K562 (cell line): ENCODE data around the gene COL4A4. TPM values are rescaled to one million over a fixed set of nuclear protein-coding genes. Genes with fewer than 3 reads are reported as not detected.

Experiments
- ATAC-seq: fragments of 200-7000 bp; cut with Tn5 transposase; 3 replicates; pipeline ENCODE4 v1.9.1; 2020; ENCODE audit warnings: moderate library complexity
- BruUV-seq: library from RNA; stranded (reverse); fragments of 400-500 nt; replicated peaks from 2 replicates; lab custom pipeline; 2021; lab: Mats Ljungman, UMichigan
- CTCF ChIA-PET: fragments of 300-600 bp; formaldehyde crosslinking; extraction: SDS; loops from one replicate; lab custom pipeline; 2021; ENCODE audit warnings: low intra/inter-chr PET ratio; lab: Yijun Ruan, JAX
- POLR2A ChIA-PET: fragments of 300-600, 350-650 bp; sonication (Branson Sonifier 250); formaldehyde crosslinking; extraction: SDS; loops from one replicate; lab custom pipeline; 2021; ENCODE audit warnings: antibody characterized with exemption, inconsistent platforms; lab: Yijun Ruan, JAX
- DNase-seq, 4 experiments: peaks; one replicate each; pipeline versions ENCODE4 v3.0.0 to v3.0.0-alpha.2; 2011 to 2018; ENCODE audit warnings: low spot score in 3 of 4, mixed read lengths in 3 of 4; ENCODE audit errors: extremely low read depth in 1 of 4
- FAIRE-seq: peaks from 2 replicates; lab custom pipeline; 2011; peaks lifted over from hg19 to GRCh38; lab: Jason Lieb, UNC
- H2AFZ ChIP-seq: 2 replicates; pipeline ENCODE4 v1.6.0; 2011; ENCODE audit warnings: low read depth, low read length, control low read depth, inconsistent platforms
- H3K27ac ChIP-seq: fragments of 200-600 bp; 3 replicates; pipeline ENCODE4 v1.8.0; 2011; ENCODE audit warnings: low read depth, mild to moderate bottlenecking, control low read depth, inconsistent platforms, low read length, moderate library complexity, mixed read lengths; ENCODE audit errors: extremely low read depth
- H3K27me3 ChIP-seq, 2 experiments: fragments of 300-600 bp in 1 of 2; 2 replicates in 1 of 2; 3 replicates in 1 of 2; pipeline versions ENCODE4 v1.6.0 to v1.8.0; 2011; ENCODE audit warnings: inconsistent platforms in 2 of 2, low read length in 2 of 2, mild to moderate bottlenecking in 1 of 2, mixed read lengths in 1 of 2, moderate library complexity in 1 of 2; ENCODE audit not compliant: control insufficient read depth in 2 of 2, insufficient read depth in 2 of 2
- H3K36me3 ChIP-seq: fragments of 300-600 bp; 3 replicates; pipeline ENCODE4 v1.8.0; 2011; ENCODE audit warnings: mild to moderate bottlenecking, low read length, inconsistent platforms; ENCODE audit not compliant: control insufficient read depth, insufficient read depth
- H3K4me1 ChIP-seq, 2 experiments: fragments of 200-600 bp in 1 of 2; replicated peaks in 1 of 2; 2 replicates in 1 of 2; 3 replicates in 1 of 2; pipeline versions ENCODE4 v1.5.1 to v1.8.0; 2011; ENCODE audit warnings: inconsistent platforms in 2 of 2, low read length in 2 of 2, mild to moderate bottlenecking in 1 of 2, mixed read lengths in 1 of 2, moderate library complexity in 1 of 2; ENCODE audit not compliant: control insufficient read depth in 2 of 2, insufficient read depth in 2 of 2
- H3K4me2 ChIP-seq: 2 replicates; pipeline ENCODE4 v1.6.1; 2011; ENCODE audit warnings: low read length, control low read depth, inconsistent platforms, mixed read lengths; ENCODE audit not compliant: insufficient read depth
- H3K4me3 ChIP-seq: fragments of 200-600 bp; sonication (generic), shearing (Covaris generic); 2 replicates; pipeline ENCODE4 v1.5.1; 2016; ENCODE audit warnings: control low read depth, inconsistent platforms
- H3K79me2 ChIP-seq: fragments of 200-600 bp; 3 replicates; pipeline ENCODE4 v1.8.0; 2011; ENCODE audit warnings: low read length, inconsistent platforms; ENCODE audit not compliant: control insufficient read depth, insufficient read depth
- H3K9ac ChIP-seq, 2 experiments: 2 replicates each; pipeline versions ENCODE4 v1.6.0 to v1.6.1; 2011; ENCODE audit warnings: low read depth in 2 of 2, low read length in 2 of 2, control low read depth in 1 of 2, inconsistent platforms in 1 of 2, mild to moderate bottlenecking in 1 of 2, mixed read lengths in 1 of 2; ENCODE audit not compliant: insufficient read depth in 1 of 2
- H3K9me1 ChIP-seq: one replicate; pipeline ENCODE4 v1.6.0; 2011; ENCODE audit warnings: inconsistent platforms, mild to moderate bottlenecking, low read length, moderate library complexity; ENCODE audit not compliant: control insufficient read depth, insufficient read depth
- H3K9me3 ChIP-seq: replicated peaks from 2 replicates; pipeline ENCODE4 v1.5.1; 2011; ENCODE audit warnings: low read depth, low read length, inconsistent platforms; ENCODE audit not compliant: control insufficient read depth, insufficient read depth
- H4K20me1 ChIP-seq: replicated peaks from 2 replicates; pipeline ENCODE4 v1.6.1; 2011; ENCODE audit warnings: low read length, inconsistent platforms, mixed read lengths; ENCODE audit not compliant: control insufficient read depth, insufficient read depth
- CREB3 ChIP-seq: fragments of 450-650 bp; conservative IDR thresholded peaks from 2 replicates; pipeline ENCODE4 v1.6.1; 2016; ENCODE audit warnings: missing genetic modification characterization, low read depth, mild to moderate bottlenecking, missing compliant biosample characterization, moderate library complexity
- DDX20 ChIP-seq: fragments of 450-650 bp; IDR thresholded peaks from 2 replicates; pipeline ENCODE4 v1.6.1; 2016; ENCODE audit warnings: missing genetic modification characterization, low read depth, mild to moderate bottlenecking, missing compliant biosample characterization, moderate library complexity
- HMGN3 ChIP-seq: IDR thresholded peaks from 2 replicates; pipeline ENCODE4 v1.6.1; 2011; ENCODE audit warnings: borderline replicate concordance, low read depth, mild to moderate bottlenecking, mixed read lengths, low read length; ENCODE audit not compliant: insufficient read length; ENCODE audit errors: extremely low read depth
- MCM5 ChIP-seq: fragments of 450-650 bp; IDR thresholded peaks from 2 replicates; pipeline ENCODE4 v1.6.1; 2016; ENCODE audit warnings: low read depth
- MYNN ChIP-seq, 2 experiments: sonication (generic); formaldehyde crosslinking in 1 of 2; IDR thresholded peaks; 2 replicates each; pipeline versions ENCODE4 v1.5.0 to v1.6.1; 2016 to 2020; ENCODE audit warnings: antibody characterized with exemption in 1 of 2, missing genetic modification reagents in 1 of 2
- NBN ChIP-seq: fragments of 450-650 bp; IDR thresholded peaks from 2 replicates; pipeline ENCODE4 v1.6.1; 2016; ENCODE audit warnings: low read depth, mild to moderate bottlenecking
- NONO ChIP-seq, 2 experiments: fragments of 200-400 bp in 1 of 2; fragments of 450-650 bp in 1 of 2; formaldehyde crosslinking in 1 of 2; IDR thresholded peaks; 2 replicates each; pipeline ENCODE4 v1.6.1; 2017; ENCODE audit warnings: low read depth in 2 of 2, mild to moderate bottlenecking in 2 of 2, moderate library complexity in 2 of 2, low read length in 1 of 2
- RBM25 ChIP-seq: fragments of 200-400 bp; formaldehyde crosslinking; IDR thresholded peaks from 2 replicates; pipeline ENCODE4 v1.6.1; 2018; ENCODE audit warnings: low read length, low read depth, moderate library complexity; ENCODE audit not compliant: severe bottlenecking
- SMARCB1 ChIP-seq: IDR thresholded peaks from 2 replicates; pipeline ENCODE4 v1.6.1; 2011; ENCODE audit warnings: improper control_type of control experiment, low read depth; ENCODE audit not compliant: insufficient read length
- SP1 ChIP-seq: sonication (generic); formaldehyde crosslinking; IDR thresholded peaks from 2 replicates; pipeline ENCODE4 v1.8.1; 2022; ENCODE audit warnings: mild to moderate bottlenecking, missing genetic modification reagents
- TEAD1 ChIP-seq, 2 experiments: fragments of 450-650 bp in 1 of 2; sonication (generic) in 1 of 2; formaldehyde crosslinking; IDR thresholded peaks; 2 replicates each; pipeline versions ENCODE4 v1.4.0 to v1.8.0; 2020 to 2022; ENCODE audit warnings: mild to moderate bottlenecking in 2 of 2, missing genetic modification reagents in 1 of 2
- ZNF146 ChIP-seq: IDR thresholded peaks from one replicate; pipeline ENCODE4 v1.6.1; 2018; ENCODE audit warnings: missing compliant biosample characterization; ENCODE audit not compliant: unreplicated experiment
- ZNF184 ChIP-seq: sonication (generic); formaldehyde crosslinking; IDR thresholded peaks from 2 replicates; pipeline ENCODE4 v1.5.0; 2020; ENCODE audit warnings: missing genetic modification reagents
- ZNF239 ChIP-seq: fragments of 250-450 bp; sonication (Bioruptor Pico); IDR thresholded peaks from 2 replicates; pipeline ENCODE4 v1.4.0; 2020; ENCODE audit warnings: mild to moderate bottlenecking
- ZNF282 ChIP-seq: sonication (generic); formaldehyde crosslinking; IDR thresholded peaks from 2 replicates; pipeline ENCODE4 v1.8.1; 2023; ENCODE audit warnings: missing genetic modification reagents
- WGBS: fragments of 100-300 bp; shearing (Covaris generic); methylation state at CpG from one replicate; pipeline ENCODE4 v1.1.6; 2016; ENCODE audit warnings: low coverage, mixed read lengths; ENCODE audit not compliant: insufficient coverage; ENCODE audit errors: missing lambda C conversion rate; 5-methylcytosine and 5-hydroxymethylcytosine counted together
- in situ Hi-C: fragments of 300-500 bp; cut with MboI; formaldehyde crosslinking; loops from 4 replicates; pipeline ENCODE4 v1.15.0; 2018; ENCODE audit warnings: inconsistent platforms, mixed read lengths
- intact Hi-C: fragments of 100-400 bp; cut with micrococcal nuclease; formaldehyde crosslinking; loops from 2 replicates; pipeline ENCODE4 v1.14.2; 2022
- polyA plus RNA-seq, 8 experiments: library from polyadenylated mRNA; depleted of rRNA in 4 of 8; stranded (reverse) in 5 of 8; unstranded in 3 of 8; fragments of >200 nt; fragmentation: Nextera tagmentation in 2 of 8; fragmentation: Illumina TruSeq in 1 of 8; extraction: Ambion mirVana in 2 of 8; extraction: Trizol in 1 of 8; gene quantifications; 2 replicates each; pipeline versions ENCODE4 v1.2.1 to v1.2.3, GENCODE V29; 2011 to 2014; ENCODE audit warnings: inconsistent platforms in 1 of 8, missing spikeins in 1 of 8
- total RNA-seq, 7 experiments: library from RNA; depleted of rRNA in 6 of 7; stranded (reverse); fragments of >200 nt in 6 of 7; fragmentation: Illumina TruSeq in 2 of 7; extraction: Trizol in 2 of 7; gene quantifications; 2 replicates each; pipeline versions ENCODE4 v1.2.1 to v1.2.3, GENCODE V29; 2011 to 2021; ENCODE audit warnings: low replicate concordance in 1 of 7

Gene COL4A4
- total and polyA plus RNA-seq, 9 of the 15 experiments (the other 6 are each of a cell fraction or from before 2014, with no cell fraction given): under 0.01 to 0.01 TPM; not detected in 7

DNA sequence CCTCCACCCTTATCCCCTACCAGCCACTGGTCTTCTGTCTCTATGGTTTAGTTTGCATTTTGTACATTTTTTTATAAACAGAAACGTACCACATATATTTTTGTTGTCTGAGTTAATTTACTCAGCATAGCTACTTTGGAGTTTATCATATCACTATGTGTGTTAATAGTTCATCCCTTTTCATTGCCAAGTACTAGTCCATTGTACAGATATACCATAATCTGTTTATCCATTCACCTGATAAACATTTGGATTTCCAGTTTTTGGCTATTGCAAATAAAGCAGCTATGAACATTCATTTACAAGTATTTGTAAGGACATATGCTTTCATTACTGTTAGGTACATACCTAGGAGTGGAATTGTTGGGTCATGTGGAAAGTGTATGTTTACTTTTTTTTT, 204.6 kb downstream of the COL4A4 start:
- Histone ChIP-seq H3K79me2 (no peaks in the 10 kb centered on the region), H3K4me1 (peaks cover 0 to 8% of the 10 kb centered on the region in 2 experiments; a peak in 3 of 5 replicates), H3K36me3 (no peaks in the 10 kb centered on the region), H3K9me1 (no peaks in the 10 kb centered on the region), H3K4me3 (no peak overlapping the region), H4K20me1 (no peaks in the 10 kb centered on the region), H3K9ac (no peak overlapping the region), H3K9me3 (0 out of 2 replicates have a peak, but pooled peaks cover 2% of the 10 kb centered on the region), H3K27ac (no peak overlapping the region), H3K4me2 (no peak overlapping the region), H3K27me3 (no peaks in the 10 kb centered on the region), H2AFZ (no peak overlapping the region)
- DNase-seq (no peak), FAIRE-seq (no peak), ATAC-seq (no peak)
- intact Hi-C loops: no loop called here
- ChIA-PET POLR2A (no interaction called here), CTCF (no interaction called here)
- in situ Hi-C loops: no loop called here
- peak; percentile 55 for TF ChIP-seq RBM25
- no peak for TF ChIP-seq MCM5
- peak; percentile 49 for TF ChIP-seq ZNF146 (CRISPR knock-in tag)
- no TSS peak for BruUV-seq
- WGBS: 43% methylated on average over 1 of the region's 1 CpG

GRCh38 chr2:226956659-226957058, 207.3 kb downstream of the COL4A4 start:
- Histone ChIP-seq H4K20me1 (no peaks in the 10 kb centered on the region), H3K9me3 (0 out of 2 replicates have a peak, but pooled peaks cover 2% of the 10 kb centered on the region), H3K79me2 (no peaks in the 10 kb centered on the region), H3K27ac (no peak overlapping the region), H3K4me1 (no peaks in the 10 kb centered on the region; a peak in 2 of 5 replicates), H3K9ac (no peak overlapping the region), H3K4me2 (no peak overlapping the region), H3K27me3 (no peaks in the 10 kb centered on the region), H3K4me3 (no peak overlapping the region), H3K36me3 (no peaks in the 10 kb centered on the region), H3K9me1 (no peaks in the 10 kb centered on the region), H2AFZ (no peak overlapping the region)
- intact Hi-C loops (no loop called here), in situ Hi-C loops (no loop called here)
- ChIA-PET CTCF (no interaction called here), POLR2A (no interaction called here)
- WGBS: 20% methylated on average over 1 of the region's 1 CpG
- peak; percentile 11 for FAIRE-seq
- no peak for ATAC-seq
- DNase-seq: no peak
- BruUV-seq: no TSS peak
- no peak for TF ChIP-seq NONO (IDR thresholded peaks at IDR 0.05; ENCODE audit: low read depth in 2 of 2, low read length in 1 of 2)
- no peak for TF ChIP-seq ZNF239 (CRISPR knock-in tag)
- TF ChIP-seq ZNF282 (CRISPR knock-in tag): no peak
- TF ChIP-seq MYNN (IDR thresholded peaks at IDR 0.05): no peak
- TF ChIP-seq MYNN (CRISPR knock-in tag; IDR thresholded peaks at IDR 0.05): no peak
- no peak for TF ChIP-seq SMARCB1
- TF ChIP-seq NBN: no peak
- no peak for TF ChIP-seq DDX20 (tag)
- TF ChIP-seq SP1 (CRISPR knock-in tag): no peak
- TF ChIP-seq ZNF184 (CRISPR knock-in tag): no peak
- no peak for TF ChIP-seq HMGN3
- TF ChIP-seq CREB3: no peak
- no peak for TF ChIP-seq TEAD1 (CRISPR knock-in tag; IDR thresholded peaks at IDR 0.05)
